H1 (cell line): Measurements from ENCODE around the gene FNDC3A.

Experiments
- ATF3 ChIP-seq: IDR thresholded peaks from 2 replicates; pipeline ENCODE4 v1.6.1; 2011; ENCODE audit warnings: low read depth, mild to moderate bottlenecking, low read length; ENCODE audit not compliant: insufficient read depth
- BRCA1 ChIP-seq: IDR thresholded peaks from 2 replicates; pipeline ENCODE4 v1.6.1; 2012; ENCODE audit warnings: low read depth, low read length, improper control_type of control experiment
- CTCF ChIP-seq, 3 experiments: IDR thresholded peaks; 1 replicate in 2 of 3; 2 replicates in 1 of 3; pipeline versions ENCODE4 v1.5.1 to v1.6.1; 2011; ENCODE audit warnings: low read length in 3 of 3, mild to moderate bottlenecking in 3 of 3, inconsistent platforms in 2 of 3, low read depth in 1 of 3, moderate library complexity in 1 of 3; ENCODE audit not compliant: insufficient read depth in 1 of 3; ENCODE audit errors: control extremely low read depth in 1 of 3
- NRF1 ChIP-seq: IDR thresholded peaks from 2 replicates; pipeline ENCODE4 v1.6.1; 2011; ENCODE audit warnings: mild to moderate bottlenecking, low read depth, low read length, improper control_type of control experiment
- RAD21 ChIP-seq, 2 experiments: IDR thresholded peaks in 1 of 2; conservative IDR thresholded peaks in 1 of 2; 2 replicates each; pipeline ENCODE4 v1.6.1; 2011; ENCODE audit warnings: low read depth in 2 of 2, low read length in 2 of 2, improper control_type of control experiment in 1 of 2, inconsistent platforms in 1 of 2, mild to moderate bottlenecking in 1 of 2, moderate library complexity in 1 of 2
- SP2 ChIP-seq: IDR thresholded peaks from 2 replicates; pipeline ENCODE4 v1.6.1; 2012; ENCODE audit warnings: mild to moderate bottlenecking, low read length, inconsistent platforms
- USF2 ChIP-seq: IDR thresholded peaks from 2 replicates; pipeline ENCODE4 v1.6.1; 2011; ENCODE audit warnings: low read length, improper control_type of control experiment
- YY1 ChIP-seq: IDR thresholded peaks from 2 replicates; pipeline ENCODE4 v1.6.1; 2011; ENCODE audit warnings: low read depth, mild to moderate bottlenecking, low read length

GRCh38 chr13:49210669-49211068 lies 235.0 kb downstream of the FNDC3A start:
- TF ChIP-seq RAD21 (IDR thresholded peaks at IDR 0.05 in 1 of 2, conservative IDR thresholded peaks at IDR 0.05 in 1 of 2; ENCODE audit: low read depth in 2 of 2, low read length in 2 of 2) (no peak), BRCA1 (no peak), USF2 (no peak), NRF1 (no peak), YY1 (no peak), CTCF (IDR thresholded peaks at IDR 0.05; ENCODE audit: control extremely low read depth in 1 of 3, insufficient read depth in 1 of 3, low read depth in 1 of 3, low read length in 3 of 3) (no peak), SP2 (no peak), ATF3 (no peak)
